Loucy (cell line): Measurements from ENCODE around the gene PRRG3.

Experiments
- H2AFZ ChIP-seq: fragments of 200-600 bp; sonication (generic); 2 replicates; pipeline ENCODE4 v1.6.0; 2016; ENCODE audit warnings: antibody characterized with exemption, mild to moderate bottlenecking, low read length, moderate library complexity
- H3F3A ChIP-seq: fragments of 200-600 bp; 2 replicates; pipeline ENCODE4 v1.6.0; 2016; ENCODE audit warnings: antibody characterized with exemption, low read depth, mild to moderate bottlenecking
- H3K27me3 ChIP-seq: fragments of 200-600 bp; sonication (generic); 2 replicates; pipeline ENCODE4 v1.6.1; 2014; ENCODE audit warnings: low read length, mild to moderate bottlenecking; ENCODE audit not compliant: insufficient read depth, poor library complexity, severe bottlenecking
- H3K36me3 ChIP-seq: fragments of 200-600 bp; sonication (generic); 2 replicates; pipeline ENCODE4 v1.6.1; 2016; ENCODE audit warnings: low read length; ENCODE audit not compliant: insufficient read depth
- H3K4me1 ChIP-seq: fragments of 200-600 bp; sonication (generic); 2 replicates; pipeline ENCODE4 v1.5.1; 2014; ENCODE audit warnings: low read length, mild to moderate bottlenecking; ENCODE audit not compliant: insufficient read depth, poor library complexity, severe bottlenecking
- H3K4me2 ChIP-seq: fragments of 200-600 bp; sonication (generic); 2 replicates; pipeline ENCODE4 v1.6.0; 2014; ENCODE audit warnings: antibody characterized with exemption, low read length, low read depth, mild to moderate bottlenecking; ENCODE audit not compliant: poor library complexity, severe bottlenecking
- H3K4me3 ChIP-seq: fragments of 200-600 bp; sonication (generic); 2 replicates; pipeline ENCODE4 v1.5.1; 2014; ENCODE audit warnings: low read length, mild to moderate bottlenecking, mixed read lengths; ENCODE audit not compliant: poor library complexity, severe bottlenecking
- H3K79me2 ChIP-seq: fragments of 200-600 bp; sonication (generic); 2 replicates; pipeline ENCODE4 v1.6.1; 2014; ENCODE audit warnings: low read length; ENCODE audit not compliant: insufficient read depth
- H3K9ac ChIP-seq: fragments of 200-600 bp; sonication (generic); 2 replicates; pipeline ENCODE4 v1.6.0; 2014; ENCODE audit warnings: mild to moderate bottlenecking, low read depth, low read length, moderate library complexity; ENCODE audit not compliant: poor library complexity, severe bottlenecking
- H3K9me2 ChIP-seq: fragments of 200-600 bp; sonication (generic); replicated peaks from 2 replicates; pipeline ENCODE4 v1.6.1; 2016; ENCODE audit warnings: low read depth, low read length, mixed read lengths
- H3K9me3 ChIP-seq: fragments of 200-600 bp; sonication (generic); 2 replicates; pipeline ENCODE4 v1.6.1; 2014; ENCODE audit warnings: mild to moderate bottlenecking, antibody characterized with exemption, low read length, low read depth; ENCODE audit not compliant: insufficient read depth
- H4K20me1 ChIP-seq: fragments of 200-600 bp; sonication (generic); 2 replicates; pipeline ENCODE4 v1.6.0; 2014; ENCODE audit warnings: antibody characterized with exemption, low read length, mild to moderate bottlenecking; ENCODE audit not compliant: insufficient read depth, poor library complexity, severe bottlenecking
- EZH2phosphoT487 ChIP-seq: fragments of 200-600 bp; IDR thresholded peaks from 2 replicates; pipeline ENCODE4 v1.6.1; 2018; ENCODE audit warnings: antibody characterized with exemption, mild to moderate bottlenecking, moderate library complexity, borderline replicate concordance
- TF ChIP-seq, protein P1 (sequence below): fragments of 200-600 bp; sonication (generic); conservative IDR thresholded peaks from 2 replicates; pipeline ENCODE4 v1.5.1; 2014; ENCODE audit warnings: mild to moderate bottlenecking, antibody characterized with exemption, low read length

PRRG3 gene

DNA sequence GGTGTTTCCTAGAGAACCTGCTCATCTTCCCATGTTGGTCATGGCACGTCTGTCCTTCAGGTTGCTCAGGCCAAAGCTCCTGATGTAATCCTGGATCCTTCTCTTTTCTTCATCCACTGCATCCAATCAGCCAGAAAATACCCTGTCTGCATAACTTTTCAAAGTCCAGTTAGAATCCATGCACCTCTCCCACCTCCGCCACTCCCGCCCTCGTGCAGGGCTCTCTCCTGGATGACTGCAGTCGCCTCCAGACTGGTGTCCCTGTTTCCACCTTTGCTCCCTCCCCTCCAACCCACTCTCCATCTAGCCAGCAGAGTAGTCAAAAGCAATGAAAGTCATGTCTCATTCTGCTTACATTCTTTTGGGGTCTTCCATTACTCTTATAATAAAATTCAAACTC, 55.3 kb downstream of the PRRG3 start:
- Histone ChIP-seq H3K36me3 (no peaks in the 10 kb centered on the region), H3F3A (no peaks in the 10 kb centered on the region), H3K9me2 (no peaks in the 10 kb centered on the region), H3K9me3 (no peaks in the 10 kb centered on the region), H2AFZ (no peak overlapping the region), H3K9ac (no peak overlapping the region), H3K79me2 (no peaks in the 10 kb centered on the region), H3K27me3 (no peaks in the 10 kb centered on the region), H3K4me2 (no peak overlapping the region), H3K4me3 (no peak overlapping the region), H3K4me1 (no peaks in the 10 kb centered on the region), H4K20me1 (no peaks in the 10 kb centered on the region)
- TF ChIP-seq, protein P1, sequence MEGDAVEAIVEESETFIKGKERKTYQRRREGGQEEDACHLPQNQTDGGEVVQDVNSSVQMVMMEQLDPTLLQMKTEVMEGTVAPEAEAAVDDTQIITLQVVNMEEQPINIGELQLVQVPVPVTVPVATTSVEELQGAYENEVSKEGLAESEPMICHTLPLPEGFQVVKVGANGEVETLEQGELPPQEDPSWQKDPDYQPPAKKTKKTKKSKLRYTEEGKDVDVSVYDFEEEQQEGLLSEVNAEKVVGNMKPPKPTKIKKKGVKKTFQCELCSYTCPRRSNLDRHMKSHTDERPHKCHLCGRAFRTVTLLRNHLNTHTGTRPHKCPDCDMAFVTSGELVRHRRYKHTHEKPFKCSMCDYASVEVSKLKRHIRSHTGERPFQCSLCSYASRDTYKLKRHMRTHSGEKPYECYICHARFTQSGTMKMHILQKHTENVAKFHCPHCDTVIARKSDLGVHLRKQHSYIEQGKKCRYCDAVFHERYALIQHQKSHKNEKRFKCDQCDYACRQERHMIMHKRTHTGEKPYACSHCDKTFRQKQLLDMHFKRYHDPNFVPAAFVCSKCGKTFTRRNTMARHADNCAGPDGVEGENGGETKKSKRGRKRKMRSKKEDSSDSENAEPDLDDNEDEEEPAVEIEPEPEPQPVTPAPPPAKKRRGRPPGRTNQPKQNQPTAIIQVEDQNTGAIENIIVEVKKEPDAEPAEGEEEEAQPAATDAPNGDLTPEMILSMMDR, result no peak
- no peak for TF ChIP-seq EZH2phosphoT487

DNA sequence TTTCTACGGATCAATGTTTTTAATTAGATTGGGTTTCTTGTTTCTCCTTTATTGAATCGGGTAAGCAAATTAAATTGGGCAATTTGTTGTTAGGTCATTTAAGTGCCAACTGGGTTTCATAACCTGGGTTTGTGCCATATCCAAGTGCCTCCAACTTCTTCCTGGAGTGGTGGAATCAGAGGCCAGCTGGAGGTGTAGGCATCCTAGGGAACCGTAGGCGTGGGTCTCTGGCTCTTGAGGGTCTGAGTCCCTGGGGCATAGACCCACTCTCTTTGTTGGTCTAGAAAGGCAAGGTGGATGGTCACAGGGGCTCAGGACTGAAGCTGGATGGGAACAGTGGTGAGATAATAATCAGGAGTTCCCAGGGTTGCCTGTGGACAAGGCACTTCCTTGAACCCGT, 57.6 kb downstream of the PRRG3 start:
- H3K79me2 ChIP-seq, result no peaks in the 10 kb centered on the region
- H3K27me3 ChIP-seq, result no peaks in the 10 kb centered on the region
- H3K4me2 ChIP-seq, result no peak overlapping the region
- H4K20me1 ChIP-seq, result no peaks in the 10 kb centered on the region
- H2AFZ ChIP-seq, result no peak overlapping the region
- no peaks in the 10 kb centered on the region for H3K36me3 ChIP-seq
- H3K9ac ChIP-seq, result no peak overlapping the region
- no peaks in the 10 kb centered on the region for H3F3A ChIP-seq
- H3K4me1 ChIP-seq, result no peaks in the 10 kb centered on the region
- no peaks in the 10 kb centered on the region for H3K9me2 ChIP-seq
- no peaks in the 10 kb centered on the region for H3K9me3 ChIP-seq
- TF ChIP-seq, protein P1, result no peak
- H3K4me3 ChIP-seq, result no peak overlapping the region

DNA sequence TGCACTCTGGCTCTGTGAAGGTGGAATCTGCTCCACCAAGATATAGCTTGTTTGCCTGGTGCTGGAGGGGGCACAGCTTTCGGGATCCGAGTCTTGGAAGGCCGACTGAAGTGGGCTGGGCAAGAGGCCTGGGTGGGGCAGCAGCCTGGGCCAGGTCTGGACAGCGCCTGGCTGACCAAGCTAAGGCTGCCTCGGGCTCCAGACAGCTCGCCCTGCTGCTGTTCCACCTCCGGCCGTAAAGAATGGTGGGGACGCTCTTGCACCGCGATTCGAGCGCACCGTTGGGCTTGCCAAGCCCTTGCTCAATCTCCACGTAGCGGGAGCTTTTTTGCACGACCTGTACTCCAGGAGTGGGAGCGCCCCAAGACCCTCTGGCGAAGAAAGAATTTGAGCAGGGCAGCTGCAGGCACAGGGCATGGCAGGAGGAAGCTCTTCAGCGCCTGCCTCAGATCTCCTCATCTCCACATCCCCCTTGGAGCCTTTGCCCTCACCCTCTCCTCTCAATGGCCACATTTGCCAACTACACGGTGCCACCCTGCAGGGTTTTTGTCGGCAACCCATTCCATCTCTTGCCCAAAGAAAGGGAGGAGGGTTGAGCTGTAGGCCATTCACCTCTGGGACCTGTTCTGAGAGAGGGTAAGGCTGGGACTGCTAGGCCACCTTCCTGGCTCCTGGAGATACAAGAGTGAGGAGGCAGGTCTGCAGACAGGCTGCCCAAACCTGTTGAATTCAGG, 58.2 kb downstream of the PRRG3 start:
- Histone ChIP-seq H3K4me1 (no peaks in the 10 kb centered on the region), H3K79me2 (no peaks in the 10 kb centered on the region), H3K9me2 (no peaks in the 10 kb centered on the region), H4K20me1 (no peaks in the 10 kb centered on the region), H3K27me3 (no peaks in the 10 kb centered on the region), H3K36me3 (no peaks in the 10 kb centered on the region), H3K4me2 (no peak overlapping the region), H3K4me3 (no peak overlapping the region), H3F3A (no peaks in the 10 kb centered on the region), H3K9ac (no peak overlapping the region), H3K9me3 (no peaks in the 10 kb centered on the region), H2AFZ (no peak overlapping the region)
- no peak for TF ChIP-seq EZH2phosphoT487
- TF ChIP-seq, protein P1, result no peak
